NCI-H2196 (cell line): ENCODE measurements around the gene NEURL2.

Experiments
- DNase-seq: peaks from one replicate; lab custom pipeline; 2025; ENCODE audit not compliant: unreplicated experiment; lab: John Stamatoyannopoulos, UW

NEURL2 gene

DNA sequence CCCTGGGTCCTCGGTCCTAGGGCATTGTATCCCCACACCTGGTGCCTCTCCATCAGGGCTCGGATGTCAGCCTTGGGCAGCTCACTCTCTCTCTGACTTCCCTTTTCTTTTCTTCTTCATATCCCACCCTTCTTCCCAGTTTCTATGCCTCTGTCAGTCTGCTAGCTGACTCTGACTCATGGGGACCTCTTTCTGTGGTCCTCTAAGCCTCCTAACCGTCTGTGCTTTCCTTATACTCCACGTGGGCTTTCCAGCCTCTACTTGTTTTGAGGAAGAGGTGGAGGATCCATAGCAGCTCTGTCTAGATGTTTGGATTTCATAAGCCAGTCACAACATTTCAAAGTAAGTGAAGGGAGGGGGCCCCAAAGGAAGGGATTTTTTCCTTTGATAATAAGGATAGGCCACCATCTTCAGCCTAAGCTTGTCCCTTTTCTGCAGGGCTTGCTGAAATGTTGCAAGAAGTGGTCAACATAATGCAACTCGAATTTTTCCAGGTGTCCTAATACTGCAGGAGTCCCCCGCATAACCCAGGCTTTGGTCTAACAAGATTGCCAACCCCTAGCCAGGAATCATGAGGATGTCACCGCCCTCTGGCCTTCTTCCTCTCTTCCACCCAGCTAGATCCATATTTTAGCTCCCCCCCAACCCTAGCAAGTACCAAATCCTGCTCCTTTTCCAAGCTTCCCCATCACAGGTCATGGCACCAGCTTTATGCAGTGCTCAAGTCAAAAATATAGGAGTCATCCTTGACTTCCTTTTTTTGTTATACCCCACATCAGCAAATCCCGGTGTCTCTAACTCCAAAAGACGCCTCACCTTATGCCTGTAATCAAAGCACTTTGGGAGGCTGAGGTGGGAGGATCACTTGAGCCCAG lies 29.7 kb upstream of the NEURL2 start:
- DNase-seq = no peak

DNA sequence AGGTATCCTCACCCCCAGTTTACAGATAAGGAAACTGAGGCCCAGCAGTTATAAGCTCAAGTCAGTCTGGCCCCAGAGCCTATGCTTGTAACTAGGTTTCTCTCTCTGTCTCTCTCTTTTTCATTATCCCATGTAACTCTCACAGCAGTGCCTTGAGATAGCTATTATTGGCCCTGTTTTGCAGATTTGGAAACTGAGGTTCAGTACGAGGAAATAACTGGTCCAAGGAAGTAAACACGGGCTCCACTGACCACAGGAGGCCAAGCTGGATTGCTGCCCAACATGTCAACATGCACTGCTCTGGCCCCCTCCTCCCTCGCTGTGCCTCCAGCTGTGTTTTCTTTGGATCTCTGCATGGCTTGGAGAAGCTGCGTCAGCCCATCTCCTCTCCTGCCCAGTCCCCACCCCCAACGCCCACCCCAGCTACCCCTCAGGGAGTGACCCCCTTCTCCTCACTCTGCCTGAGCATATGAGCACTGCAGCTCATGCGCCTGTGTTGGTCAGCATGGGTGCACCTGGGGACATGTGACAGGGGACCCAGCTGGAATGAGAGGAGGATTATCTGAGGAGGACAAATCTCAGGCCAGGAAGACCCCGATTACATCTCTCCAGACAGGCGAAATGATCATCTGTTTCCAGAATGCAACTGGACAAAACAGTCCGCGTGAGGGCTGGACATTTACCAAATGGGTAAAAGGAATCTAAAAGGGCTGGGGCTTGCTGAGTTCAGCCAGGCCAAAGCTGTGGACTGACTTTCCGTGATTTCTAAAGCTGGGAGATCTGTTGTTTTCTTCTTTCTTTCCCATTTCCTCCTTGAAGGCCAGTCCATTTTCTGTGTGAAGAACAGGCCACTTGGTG lies 28.8 kb upstream of the NEURL2 start:
- DNase-seq = no peak

DNA sequence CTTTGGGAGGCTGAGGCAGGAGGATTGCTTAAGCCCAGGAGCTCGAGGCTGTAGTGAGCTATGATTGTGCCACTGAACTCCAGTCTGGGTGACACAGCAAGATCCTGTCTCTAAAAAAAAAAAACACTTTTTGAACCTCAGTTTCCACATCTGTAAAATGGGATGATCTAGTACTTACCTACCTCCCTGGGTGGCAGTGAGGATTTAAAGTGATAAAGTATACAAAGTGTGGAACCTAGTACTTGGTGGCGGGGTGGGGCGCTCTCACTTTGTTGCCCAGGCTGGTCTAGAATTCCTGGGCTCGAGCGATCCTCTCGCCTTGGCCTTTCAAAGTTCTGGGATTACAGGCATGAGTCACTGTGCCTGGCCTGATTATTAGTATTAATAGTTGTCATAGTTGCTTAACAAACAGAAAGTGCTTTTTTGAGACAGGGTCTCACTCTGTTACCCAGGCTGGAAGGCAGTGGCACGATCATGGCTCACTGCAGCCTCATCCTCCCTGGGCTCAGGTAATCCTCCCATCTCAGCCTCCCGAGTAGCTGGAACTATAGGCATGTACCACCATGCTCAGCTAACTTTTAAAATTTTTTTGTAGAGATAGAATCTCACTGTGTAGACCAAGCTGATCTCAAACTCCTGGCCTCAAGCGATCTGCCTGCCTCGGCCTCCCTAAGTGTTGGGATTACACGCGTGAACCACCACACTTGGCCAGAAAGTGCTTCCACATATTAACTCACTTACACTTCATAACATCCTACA lies 27.9 kb upstream of the NEURL2 start:
- DNase-seq = no peak

DNA sequence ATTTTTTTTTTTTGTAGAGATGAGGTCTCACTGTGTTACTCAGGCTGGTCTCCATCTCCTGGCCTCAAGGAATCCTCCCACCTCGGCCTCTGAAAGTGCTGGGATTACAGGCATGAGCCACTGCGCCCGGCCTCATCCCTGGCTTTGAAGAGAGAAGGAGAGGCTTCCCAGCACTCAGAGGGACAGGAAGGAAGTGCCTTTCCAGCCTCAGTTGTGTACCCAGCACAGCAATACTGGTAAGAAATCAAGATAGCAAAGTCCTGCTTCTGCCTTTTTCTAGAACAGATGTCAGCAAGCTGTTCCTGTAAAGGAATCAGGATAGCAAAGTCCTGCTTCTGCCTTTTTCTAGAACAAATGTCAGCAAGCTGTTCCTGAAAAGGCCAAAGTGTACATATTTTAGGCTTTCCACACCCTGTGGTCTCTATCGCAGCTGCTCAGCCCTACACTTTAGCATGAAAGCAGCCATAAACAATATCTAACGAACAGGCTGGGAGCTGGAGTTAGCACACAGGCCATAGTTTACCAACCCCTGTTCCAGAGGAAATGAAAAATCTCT lies 27.3 kb upstream of the NEURL2 start:
- no peak for DNase-seq

DNA sequence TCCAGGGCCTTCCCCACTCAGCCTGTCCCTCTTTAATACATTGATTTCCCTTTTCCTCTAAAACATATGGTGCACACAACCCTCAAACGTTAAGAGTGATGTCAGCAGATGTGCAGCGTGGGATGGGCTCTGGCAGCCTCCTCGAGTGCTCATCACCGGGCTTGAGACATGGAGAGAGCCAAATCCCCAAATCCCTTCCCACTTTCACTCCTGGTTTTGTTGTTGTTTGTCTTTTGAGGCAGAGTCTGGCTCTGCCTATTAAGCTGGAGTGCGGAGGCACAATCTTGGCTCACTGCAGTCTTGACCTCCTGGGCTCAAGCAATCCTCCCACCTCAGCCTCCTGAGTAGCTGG lies 26.8 kb upstream of the NEURL2 start:
- DNase-seq = no peak

DNA sequence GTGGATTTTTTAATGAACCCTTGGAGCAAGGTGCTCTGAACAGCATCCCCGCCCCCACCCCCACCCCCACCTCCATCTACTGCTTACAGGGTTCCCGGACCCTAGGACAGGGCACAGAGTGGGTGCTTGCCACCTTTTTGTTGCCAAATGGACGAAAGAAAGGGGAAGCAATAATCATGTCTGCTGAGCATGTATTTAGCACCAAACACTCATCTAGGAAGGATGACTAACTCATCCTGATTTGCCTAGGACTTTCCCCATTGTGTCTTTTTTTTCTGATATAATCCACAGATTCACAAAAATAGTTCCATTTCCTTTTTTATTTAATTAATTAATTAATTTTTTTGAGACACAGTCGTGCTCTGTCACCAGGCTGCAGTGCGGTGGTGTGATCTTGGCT lies 22.1 kb upstream of the NEURL2 start:
- DNase-seq = no peak

DNA sequence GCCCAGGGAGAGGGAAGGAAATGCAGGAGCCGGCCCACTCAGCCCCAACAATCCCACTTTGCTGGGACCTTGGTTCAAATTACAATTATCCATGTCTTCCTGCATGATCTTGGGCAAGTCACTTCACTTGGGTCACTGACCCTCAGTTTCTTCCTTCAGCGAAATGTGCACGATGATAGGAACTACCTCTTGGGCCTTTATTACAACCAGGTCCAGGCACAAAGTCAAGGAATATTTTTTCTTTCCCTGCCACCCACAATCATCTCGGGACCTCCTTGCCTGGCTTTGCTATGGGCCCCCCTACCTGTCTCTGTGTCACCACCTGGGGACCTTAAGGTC lies 21.3 kb upstream of the NEURL2 start:
- no peak for DNase-seq

DNA sequence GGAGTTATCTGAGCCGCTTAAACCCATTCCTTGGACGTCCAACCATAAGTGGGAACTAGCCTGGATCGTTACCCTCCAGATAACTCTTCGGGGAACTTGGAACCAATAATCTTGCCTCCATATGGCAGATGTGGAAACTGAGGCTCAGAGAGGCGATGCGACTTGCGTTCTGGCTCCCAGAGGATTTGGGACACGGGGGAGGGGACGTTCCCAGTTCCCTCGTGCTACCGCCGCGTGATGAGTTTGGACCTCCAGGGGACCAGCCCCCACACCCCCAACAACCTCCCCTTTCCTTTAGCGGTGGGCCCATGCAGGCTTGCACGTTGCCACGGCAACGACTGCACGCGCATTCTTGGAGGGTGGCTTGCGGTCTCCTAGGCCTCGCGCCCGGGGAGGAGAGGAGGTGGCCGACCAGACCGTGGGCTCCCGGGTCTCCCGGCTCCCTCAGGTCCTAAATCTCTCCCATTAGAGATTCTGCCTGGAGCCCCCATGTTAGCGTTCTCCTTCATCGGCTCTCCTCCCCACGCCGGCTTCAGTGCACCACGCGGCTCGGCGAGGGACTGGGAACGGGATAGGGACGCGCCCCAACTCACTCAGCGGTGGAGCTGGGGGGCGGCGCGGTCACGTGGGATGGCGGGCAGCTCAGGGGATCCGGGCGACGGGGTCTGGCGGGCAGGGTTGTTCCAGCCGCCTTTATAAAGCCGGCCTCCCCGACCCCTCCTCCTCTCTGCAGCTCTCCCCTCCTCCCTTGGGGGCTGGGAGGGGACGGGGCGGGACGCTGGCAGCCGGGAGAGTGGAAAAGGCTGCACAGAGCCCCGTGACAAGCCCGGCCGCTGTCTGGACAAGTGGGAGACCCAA lies 20.7 kb upstream of the NEURL2 start, which contains the start of gene PLTP:
PLTP (minus strand) TSS at position 670 of the 858 bp plus-strand sequence. CDS start 703 bp downstream, outside the sequence.
- DNase-seq = no peak

DNA sequence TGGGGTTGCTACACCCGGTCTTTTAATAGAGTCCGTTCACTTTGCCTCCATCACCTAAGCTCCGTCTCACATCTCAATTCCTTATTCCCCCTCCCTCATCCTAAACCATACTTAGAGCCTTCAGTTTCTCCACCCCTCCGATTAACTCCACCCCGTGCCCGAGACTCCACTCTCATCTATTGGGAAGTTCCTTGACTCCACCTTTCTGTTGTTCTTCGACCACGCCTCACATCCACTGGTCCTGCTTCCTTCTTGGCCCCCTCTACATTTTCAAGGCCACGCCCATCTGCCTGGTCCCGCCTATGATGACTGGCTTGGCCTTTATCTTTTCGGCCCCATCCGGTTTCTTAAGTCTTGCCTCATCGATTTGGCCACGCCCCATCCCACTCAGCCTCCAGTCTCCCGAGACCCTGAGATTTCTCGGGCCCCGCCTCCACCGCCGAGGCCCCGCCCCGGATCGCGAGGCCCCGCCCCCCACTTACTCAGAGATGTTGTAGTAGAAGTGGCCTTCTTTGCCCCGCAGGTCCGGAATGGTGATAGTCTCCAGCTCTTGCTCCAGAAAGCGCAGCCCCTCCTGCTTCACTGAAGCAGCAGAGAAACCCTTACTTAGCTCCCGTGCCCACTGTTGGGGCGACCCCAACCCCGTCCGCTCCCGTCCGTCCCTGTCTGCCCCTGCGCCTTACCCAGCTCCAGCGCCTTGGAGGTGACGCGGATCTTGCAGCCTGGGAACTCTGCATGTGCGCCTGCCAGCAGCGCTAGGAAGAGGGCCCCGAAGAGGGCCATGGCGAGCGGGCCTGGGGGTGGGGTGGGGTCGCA lies 19.9 kb upstream of the NEURL2 start:
- no peak for DNase-seq

DNA sequence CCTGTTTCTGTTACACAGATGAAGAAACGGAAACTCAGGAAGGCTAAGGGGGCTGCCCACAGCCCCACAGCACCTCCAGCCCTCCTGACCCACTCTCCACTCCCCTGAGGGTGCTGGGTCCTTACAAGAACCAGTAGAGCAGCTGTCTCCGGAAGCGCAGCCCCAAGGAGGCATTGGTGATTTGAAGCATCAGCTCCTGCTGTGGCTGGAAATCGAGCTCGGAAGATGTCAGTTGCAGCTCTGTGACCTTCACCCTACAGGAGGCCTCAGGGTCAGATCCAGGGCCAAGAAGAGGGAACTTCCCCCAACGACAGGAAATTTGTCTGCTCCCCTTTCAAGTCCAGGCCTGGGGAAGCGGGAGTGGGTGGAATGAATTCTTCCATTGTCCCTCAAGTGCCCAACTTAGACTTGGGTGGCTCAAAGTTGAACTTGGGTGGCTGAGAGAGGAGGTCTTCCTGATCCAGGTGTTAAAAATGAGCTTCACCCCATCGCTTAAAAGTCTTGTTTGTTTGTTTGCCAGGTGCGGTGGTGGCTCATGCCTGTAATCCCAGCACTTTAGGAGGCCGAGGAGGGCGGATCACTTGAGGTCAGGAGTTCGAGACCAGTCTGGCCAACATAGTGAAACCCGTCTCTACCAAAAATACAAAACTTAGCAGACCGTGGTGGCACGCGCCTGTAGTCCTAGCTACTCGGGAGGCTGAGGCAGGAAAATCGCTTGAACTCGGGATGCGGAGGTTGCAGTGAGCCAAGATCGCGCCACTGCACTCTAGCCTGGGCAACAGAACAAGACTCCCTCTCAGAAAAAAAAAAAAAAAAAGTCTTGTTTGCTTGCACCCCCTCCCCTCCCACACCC lies 19.0 kb upstream of the NEURL2 start:
- no peak for DNase-seq

DNA sequence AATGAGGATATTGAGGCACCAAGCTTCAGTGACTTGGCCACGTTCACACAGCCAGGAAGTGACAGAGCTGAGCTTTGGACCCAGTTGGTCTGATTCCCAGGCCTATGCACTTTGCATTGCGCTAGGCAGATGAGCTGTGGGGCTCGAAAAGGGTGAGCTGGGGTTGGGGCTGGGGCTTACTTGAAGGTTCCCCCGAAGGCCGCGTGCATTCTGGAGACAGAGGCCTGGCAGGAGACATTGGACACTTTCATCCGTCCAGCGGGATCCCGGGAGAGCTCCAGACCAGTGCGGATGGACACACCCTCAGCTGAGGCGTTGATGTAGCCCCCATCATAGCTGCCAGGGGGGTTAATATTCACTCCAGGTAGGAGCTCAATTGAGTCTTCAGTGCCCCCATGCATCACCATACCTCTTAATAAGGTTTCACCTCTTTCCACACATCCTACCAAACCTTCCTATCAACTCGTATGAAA lies 18.4 kb upstream of the NEURL2 start:
- no peak for DNase-seq

DNA sequence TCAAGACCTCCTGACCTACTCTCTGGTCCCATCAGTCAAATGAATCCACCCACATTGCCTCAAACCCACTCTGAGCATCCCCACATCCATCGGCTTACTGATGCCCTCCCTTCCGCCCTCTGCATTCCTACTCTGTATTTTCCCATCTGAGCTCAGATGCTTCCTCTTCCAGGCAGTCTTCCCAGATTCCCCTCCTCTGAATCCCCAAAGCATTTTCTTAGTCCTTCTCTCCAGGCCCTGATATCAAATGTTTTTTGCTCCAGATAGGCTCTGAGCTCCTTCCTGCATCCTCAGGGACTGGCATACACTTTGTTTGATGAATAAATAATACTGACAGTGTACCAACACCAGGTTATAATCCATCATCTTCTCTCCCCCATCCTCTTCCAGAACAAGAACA lies 17.1 kb upstream of the NEURL2 start:
- no peak for DNase-seq

DNA sequence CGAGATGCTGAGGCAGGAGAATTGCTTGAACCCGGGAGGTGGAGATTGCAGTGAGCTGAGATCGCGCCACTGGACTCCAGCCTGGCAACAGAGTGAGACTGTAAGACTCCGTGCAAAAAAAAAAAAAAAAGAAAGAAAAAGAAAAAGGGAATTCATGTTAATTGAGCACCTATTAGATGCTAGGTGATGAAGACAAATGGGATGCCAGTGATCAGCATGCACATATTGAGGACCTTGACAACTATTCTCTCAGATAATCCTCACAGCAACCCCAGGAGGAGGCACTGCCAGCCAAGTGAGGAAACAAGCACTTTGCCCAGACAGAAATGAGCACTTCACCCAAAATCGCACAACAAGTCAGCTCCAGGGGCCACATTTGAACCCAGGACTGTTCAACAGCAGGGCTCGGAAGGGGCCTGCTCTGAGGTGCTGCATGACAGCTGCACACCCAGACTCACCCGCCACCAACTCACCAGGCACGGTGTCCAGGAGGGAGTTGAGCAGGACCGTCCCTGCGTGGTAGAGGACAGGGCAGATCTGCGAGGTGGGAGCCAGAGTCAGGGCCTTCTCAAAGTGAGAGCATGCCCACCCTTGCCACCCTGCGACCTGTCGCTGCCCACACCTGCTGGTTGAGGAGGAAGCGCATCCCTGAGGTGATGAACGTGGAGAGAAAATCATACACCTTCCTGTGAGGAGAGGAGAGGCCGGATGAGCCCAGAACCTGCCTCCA lies 16.4 kb upstream of the NEURL2 start:
- DNase-seq = no peak

DNA sequence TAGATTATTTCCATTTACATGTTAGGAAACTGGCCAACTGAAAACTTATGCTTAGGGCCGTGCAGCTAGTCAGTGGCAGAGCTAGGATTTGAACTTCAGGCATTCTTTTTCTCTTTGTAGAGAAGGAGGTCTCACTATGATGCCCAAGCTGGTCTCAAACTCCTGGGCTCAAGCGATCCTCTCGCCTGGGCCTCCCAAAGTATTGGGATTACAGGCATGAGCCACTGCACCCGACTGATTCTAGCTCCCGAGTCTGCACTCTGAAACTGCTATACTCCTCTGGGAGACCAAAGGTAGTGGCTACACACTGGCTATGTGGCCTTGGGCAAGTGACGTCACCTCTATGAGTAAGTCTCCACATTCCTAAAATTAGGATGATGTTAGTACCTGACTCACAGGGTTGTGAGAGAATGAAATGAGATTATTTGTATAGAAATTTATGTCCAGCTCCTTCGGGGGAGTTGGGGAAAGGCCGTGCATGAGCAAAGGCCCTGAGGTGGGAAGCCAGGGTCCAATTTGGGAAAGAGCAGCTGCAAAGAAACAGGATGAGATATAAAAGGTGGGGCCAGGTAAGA lies 14.6 kb upstream of the NEURL2 start:
- no peak for DNase-seq

DNA sequence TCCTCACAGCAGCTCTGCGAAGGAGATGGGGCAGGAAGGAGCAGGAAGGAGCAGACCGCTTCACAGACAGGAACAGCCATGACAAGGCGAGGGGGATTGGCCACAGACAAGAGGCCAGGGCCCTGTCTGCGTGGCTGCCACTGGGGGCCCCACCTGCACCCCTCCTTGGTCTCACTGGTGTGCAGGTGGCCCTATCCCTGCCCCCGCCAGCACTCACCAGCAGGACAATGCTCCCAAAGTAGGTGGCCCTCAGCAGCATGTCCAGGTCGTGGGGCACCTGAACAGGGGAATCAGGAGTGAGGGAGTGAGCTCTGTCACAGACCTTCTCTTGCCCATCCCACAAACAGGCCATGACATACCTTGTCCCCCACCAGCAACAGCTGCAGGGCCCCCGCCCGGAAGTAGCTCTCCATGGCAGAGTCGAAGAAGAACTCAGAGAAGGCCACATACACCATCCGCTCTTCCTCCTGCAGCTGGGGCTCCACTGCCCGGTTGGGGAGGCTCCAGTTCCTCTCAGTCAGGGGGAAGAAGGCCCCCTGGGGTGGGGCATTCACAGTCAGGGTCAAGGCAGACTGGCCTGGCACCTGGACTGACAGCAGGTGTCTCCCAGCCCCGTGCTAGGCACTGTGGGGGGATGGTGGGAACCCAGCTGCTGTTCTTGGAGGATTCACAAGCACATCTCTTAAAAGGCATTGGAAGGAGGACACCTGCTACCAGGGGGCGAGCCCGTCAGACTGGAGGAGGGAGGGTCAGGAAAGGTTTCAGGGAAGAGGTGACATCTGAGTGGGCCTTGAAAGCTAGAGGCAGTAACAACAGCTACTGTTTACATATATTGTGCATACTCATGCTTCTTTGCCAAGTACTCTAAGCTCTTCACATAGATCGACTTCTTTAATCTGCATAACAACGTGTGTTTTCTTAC lies 13.8 kb upstream of the NEURL2 start:
- DNase-seq = no peak

DNA sequence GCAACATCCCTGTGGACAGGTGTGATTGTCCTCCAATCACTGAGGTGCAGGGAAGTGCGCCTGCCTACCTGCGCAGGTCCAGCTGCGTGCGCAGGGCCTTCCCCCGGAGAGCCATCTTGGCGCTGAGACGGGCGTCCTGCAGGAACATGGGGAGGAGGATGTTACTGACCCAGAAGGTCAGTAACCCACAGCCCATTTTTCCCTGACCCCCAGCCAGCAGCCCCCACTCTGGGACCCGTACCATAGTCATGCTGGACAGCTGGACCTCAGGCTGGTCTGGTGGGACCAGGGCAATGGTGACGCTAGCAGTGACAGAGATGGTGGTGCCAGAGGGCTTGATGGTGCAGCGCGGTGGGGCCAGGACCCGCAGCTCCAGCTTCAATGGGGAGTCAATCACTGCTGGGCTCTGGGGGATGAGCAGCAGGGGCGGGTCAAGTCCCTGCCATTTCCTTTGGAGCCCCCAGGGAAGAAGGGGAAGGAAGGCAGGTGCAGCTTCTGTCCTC lies 11.2 kb upstream of the NEURL2 start:
- DNase-seq = no peak
